HFF-Myc (cell line): Measurements from ENCODE around the gene KRTAP2-2.
"Not testable (repeated sequence)": the region's sequence is repeated elsewhere in the genome, so short reads cannot be mapped to it uniquely, and the experiment has no call there.

Experiments used
- DNase-seq: peaks from one replicate; pipeline ENCODE4 v3.0.0-alpha.2; 2011; ENCODE audit warnings: low read depth; ENCODE audit errors: extremely low read depth
- H3K4me3 ChIP-seq: replicated peaks from 2 replicates; pipeline ENCODE4 v1.5.1; 2011; ENCODE audit warnings: low read depth, mild to moderate bottlenecking, control low read depth, low read length
- TF ChIP-seq, protein P1 (sequence below): IDR thresholded peaks from 2 replicates; pipeline ENCODE4 v1.5.1; 2012; ENCODE audit warnings: mild to moderate bottlenecking, low read depth, low read length, control low read depth; ENCODE audit errors: missing control alignments

KRTAP2-2 gene, protein sequence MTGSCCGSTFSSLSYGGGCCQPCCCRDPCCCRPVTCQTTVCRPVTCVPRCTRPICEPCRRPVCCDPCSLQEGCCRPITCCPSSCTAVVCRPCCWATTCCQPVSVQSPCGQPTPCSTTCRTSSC

DNA sequence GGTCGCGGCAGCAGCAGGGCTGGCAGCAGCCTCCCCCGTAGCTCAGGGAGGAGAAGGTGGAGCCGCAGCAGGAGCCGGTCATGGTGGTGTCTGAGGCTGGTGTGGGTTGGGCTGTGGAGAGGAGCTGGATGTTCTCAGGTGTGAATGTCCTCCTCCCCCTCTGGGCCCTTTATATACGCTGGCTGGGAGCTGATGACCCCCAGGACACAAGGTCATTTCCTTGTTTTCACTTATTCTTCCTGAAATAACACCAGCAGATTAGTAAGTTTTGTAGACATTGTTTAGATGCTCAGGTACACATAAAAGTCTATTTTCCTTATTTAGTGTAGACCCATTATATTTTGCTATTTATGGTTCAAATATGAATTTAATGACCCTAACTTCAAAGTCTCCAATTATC lies at the start of gene KRTAP2-2:
TSS of gene KRTAP2-2 (minus strand) at position 101 of the 400 bp plus-strand sequence. CDS start at position 82, 19 bp downstream.
- not testable (repeated sequence) for DNase-seq, H3K4me3 ChIP-seq

DNA sequence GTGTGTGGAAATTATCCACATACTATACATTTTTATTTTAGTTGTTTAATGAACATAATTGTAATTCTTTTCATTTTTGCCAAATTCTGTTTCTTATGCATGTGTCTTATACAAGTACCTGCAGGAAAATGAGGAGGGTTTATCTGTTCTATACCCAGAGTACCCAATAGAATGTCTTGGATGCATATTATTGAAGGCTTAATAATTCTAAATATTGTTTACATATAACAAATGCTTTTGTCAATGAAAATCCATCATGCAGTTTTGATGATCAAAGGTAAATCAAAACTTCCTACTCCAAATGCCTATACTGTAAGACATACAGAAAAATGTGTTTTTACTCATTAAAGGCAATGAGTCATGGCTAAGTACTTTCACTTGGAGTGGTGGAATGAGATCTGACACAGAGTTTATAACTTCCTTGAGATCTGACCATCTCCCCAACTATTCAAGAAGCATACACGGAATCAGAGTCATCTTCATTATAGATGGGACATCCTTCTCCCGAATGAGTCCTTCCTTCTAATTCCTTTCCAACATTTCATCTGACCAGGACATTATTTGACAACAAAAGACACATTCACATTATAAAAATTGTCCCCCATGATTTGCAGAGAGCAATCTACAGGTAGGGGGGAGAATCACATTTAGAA lies 49.5 kb upstream of the KRTAP2-2 start:
- H3K4me3 ChIP-seq, DNase-seq: not testable (repeated sequence)

DNA sequence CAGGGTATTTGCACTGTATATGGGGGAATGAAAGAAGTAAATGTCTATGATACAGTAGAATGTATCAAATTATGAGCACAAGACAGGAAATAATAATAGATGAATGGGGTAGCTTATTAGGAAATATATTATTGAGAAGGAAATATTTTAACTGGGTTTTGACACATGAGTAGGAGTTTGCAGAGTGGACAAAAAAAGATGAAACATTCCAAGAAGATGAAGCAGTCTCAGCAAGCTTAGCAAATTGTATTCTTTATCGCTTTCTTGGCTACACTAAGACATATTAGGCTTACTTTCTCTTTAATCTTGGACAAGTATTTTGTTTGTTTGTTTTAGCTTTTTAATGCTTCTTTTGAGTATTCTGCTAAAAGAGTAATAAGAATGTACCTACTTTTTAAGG lies 48.9 kb upstream of the KRTAP2-2 start:
- H3K4me3 ChIP-seq, result no peak overlapping the region
- no peak for DNase-seq
- TF ChIP-seq, protein P1, sequence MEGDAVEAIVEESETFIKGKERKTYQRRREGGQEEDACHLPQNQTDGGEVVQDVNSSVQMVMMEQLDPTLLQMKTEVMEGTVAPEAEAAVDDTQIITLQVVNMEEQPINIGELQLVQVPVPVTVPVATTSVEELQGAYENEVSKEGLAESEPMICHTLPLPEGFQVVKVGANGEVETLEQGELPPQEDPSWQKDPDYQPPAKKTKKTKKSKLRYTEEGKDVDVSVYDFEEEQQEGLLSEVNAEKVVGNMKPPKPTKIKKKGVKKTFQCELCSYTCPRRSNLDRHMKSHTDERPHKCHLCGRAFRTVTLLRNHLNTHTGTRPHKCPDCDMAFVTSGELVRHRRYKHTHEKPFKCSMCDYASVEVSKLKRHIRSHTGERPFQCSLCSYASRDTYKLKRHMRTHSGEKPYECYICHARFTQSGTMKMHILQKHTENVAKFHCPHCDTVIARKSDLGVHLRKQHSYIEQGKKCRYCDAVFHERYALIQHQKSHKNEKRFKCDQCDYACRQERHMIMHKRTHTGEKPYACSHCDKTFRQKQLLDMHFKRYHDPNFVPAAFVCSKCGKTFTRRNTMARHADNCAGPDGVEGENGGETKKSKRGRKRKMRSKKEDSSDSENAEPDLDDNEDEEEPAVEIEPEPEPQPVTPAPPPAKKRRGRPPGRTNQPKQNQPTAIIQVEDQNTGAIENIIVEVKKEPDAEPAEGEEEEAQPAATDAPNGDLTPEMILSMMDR, result no peak

DNA sequence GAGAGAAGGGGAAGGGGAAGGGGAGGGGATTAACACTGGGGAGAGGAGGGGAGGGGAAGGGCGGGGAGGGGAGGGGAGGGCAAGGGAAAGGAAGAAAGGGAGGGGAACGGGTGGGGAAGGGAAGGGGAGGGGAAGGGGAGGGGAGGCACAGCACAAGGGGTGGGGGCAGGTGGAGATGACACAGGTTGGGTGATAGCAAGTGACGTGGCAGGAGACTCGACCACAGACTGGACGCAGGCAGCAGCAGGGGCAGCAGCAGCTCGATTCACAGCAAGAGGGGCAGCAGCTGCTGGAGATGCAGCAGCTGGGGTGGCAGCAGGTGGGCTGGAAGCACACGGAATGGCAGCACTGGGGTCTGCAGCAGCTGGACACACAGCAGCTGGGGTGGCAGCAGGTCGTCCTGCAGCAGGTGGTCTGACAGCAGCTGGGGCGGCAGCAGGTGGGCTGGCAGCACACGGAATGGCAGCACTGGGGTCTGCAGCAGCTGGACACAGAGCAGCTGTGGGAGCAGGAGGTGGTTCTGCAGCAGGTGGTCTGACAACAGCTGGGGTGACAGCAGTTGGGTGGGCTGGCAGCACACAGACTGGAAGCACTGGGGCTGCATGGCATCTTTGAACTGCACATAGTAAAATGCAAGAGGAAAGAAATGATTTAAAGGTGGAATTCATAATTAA lies 46.7 kb upstream of the KRTAP2-2 start, which contains the start of gene KRTAP4-16:
TSS of gene KRTAP4-16 (minus strand) at position 624 of the 674 bp plus-strand sequence. CDS start at position 624, 0 bp downstream.
- no peak within 1 kb of the TSS for H3K4me3 ChIP-seq
- no peak for DNase-seq
- TF ChIP-seq, protein P1, result no peak

DNA sequence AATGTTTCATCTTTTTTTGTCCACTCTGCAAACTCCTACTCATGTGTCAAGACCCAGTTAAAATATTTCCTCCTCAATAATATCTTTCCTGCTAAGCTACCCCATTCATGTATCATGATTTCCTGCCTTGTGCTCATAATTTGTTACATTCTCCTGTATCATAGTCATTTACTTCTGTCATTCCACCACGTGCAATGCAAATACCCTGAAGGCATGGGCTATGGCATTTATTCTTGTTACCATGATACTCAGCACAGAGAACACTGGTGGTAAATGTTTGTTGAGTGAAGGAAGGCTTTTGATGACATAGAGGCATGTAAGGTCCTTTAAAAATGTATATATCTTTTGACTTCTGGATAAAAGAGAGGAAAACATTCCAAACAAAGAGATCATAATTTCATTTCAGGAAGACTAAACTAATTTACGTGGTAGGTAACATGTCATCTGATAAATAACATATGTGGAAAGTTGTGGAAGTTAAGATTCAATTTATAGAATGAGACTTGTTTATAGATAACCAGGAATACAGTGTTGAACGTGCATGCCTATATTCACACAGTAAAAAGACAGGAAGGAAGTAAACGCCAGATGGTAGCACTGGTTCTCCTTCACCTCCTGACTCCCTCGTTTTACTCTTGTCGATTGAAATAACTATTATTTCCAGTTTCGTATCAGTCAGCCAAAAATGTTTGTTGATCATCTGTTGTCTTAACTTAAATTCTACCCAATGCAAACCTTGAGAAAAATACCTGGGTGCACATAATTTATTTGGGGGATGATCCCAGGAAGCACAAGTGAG lies 44.9 kb upstream of the KRTAP2-2 start:
- DNase-seq, result peak; percentile 95
- not testable (repeated sequence) for H3K4me3 ChIP-seq

DNA sequence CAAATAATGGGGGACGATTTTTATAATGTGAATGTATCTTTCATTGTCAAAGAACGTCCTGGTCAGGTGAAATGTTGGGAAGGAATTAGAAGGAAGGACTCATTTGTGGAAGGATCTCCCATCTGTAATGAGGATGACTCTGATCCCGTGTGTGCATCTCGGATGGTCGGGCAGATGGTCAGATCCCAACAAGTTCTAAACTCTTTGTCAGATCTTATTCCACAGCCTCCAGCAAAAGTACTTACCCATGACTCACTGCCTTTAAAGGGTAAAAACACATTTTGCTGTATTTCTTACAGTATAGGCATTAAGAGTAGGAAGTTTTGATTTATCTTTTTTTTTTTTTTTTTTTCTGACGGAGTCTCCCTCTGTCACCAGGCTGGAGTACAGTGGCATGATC lies 43.5 kb upstream of the KRTAP2-2 start:
- no peak overlapping the region for H3K4me3 ChIP-seq
- peak; percentile 80 for DNase-seq
- TF ChIP-seq, protein P1, result no peak

DNA sequence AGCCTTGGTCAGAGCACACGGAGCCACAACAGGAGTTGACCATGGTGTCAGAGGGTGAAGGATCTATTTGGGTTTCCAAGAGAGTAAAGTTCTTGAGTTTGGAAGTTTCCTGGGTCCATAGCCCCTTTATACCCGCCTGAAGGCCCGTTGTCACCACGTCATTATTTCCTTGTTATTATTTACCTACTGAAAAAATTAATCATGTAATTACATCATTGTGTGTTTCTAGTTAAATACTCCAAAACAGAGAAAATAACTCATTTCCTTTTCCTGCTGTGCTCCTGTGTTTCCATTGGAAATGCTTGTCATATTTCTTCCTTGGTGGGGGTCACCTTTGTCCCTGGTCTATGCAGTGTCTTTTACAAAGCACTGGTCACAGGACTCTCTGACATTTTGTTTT lies 43.0 kb upstream of the KRTAP2-2 start, which contains the start of gene KRTAP4-8:
TSS of gene KRTAP4-8 (minus strand) at position 101 of the 400 bp plus-strand sequence. CDS start at position 43, 58 bp downstream.
- DNase-seq, result no peak
- TF ChIP-seq, protein P1, result no peak
- H3K4me3 ChIP-seq, result no peak within 1 kb of the TSS

DNA sequence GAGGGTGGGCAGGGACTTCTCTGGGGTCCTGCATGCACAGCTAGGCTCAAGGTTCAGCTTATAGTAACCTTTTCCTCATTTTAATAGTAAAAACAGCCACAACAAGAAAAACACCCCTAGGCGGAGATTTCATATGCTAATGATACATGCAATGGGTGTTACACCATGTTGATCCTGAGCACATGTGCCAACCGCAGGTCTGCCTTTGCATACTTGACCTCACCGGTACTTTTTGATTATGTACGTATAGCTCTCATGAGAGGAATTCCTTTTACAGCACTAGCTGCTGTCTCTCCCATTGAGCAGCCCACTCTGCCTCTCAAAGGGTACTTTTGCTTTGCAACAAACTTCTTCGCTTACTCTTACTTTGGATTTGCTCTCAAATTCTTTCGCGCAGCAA lies 41.0 kb upstream of the KRTAP2-2 start:
- H3K4me3 ChIP-seq, result no peak overlapping the region
- TF ChIP-seq, protein P1, result no peak

DNA sequence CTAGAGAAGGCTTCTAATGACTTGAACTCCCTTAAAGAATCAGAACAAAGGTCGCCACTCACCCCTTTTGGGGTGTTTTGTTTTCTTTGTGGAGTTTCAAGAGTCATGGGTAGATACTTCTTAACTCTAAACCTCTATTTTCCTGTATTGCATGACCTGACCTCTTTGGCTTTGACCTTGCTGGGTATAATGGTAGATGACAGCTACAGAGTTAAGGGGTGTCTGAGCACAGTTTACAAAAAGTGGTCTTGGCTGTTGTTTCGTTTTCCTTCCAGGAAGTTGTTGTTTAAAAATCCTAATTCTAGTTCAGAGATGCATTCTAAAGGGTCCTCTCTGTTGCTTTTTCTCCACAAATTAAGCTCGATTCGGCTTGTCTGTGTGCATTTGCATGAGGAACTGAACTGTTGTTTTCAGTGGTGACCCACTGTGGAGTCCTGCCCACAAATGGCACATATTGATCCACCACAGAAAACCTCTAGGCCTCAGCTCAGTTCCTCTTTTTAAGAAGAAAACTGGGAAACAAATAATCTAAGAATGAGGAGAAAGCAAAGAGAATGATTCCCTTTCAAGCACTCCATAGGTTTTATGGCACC lies 33.8 kb upstream of the KRTAP2-2 start:
- not testable (repeated sequence) for H3K4me3 ChIP-seq, DNase-seq

More for the DNA sequence above, 41.0 kb upstream of the KRTAP2-2 start:
- no peak for DNase-seq

DNA sequence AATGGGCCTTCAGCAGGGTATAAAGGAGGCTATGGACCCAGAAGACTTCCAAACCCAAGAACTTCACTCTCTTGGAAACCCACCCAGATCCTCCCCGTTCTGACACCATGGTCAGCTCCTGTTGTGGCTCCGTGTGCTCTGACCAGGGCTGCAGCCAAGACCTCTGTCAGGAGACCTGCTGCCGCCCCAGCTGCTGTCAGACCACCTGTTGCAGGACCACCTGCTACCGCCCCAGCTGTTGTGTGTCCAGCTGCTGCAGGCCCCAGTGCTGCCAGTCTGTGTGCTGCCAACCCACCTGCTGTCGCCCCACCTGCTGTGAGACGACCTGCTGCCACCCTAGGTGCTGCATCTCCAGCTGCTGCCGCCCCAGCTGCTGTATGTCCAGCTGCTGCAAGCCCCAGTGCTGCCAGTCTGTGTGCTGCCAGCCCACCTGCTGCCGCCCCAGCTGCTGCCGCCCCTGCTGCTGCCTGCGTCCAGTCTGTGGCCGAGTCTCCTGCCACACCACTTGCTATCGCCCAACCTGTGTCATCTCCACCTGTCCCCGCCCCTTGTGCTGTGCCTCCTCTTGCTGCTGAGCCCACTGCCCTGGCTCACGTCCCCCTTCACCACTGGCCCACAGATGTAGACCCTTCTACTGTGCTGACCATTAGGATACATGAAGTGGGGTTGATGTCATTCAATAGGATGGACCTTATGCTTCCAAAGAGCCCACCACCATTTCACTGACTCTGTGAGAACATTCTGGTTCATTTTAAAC lies 29.2 kb upstream of the KRTAP2-2 start, which contains the start of gene KRTAP4-7:
TSS of gene KRTAP4-7 (plus strand) at position 51 of the 757 bp plus-strand sequence. CDS start at position 108, 57 bp downstream.
- not testable (repeated sequence) for H3K4me3 ChIP-seq, DNase-seq
